GOT3 (cell line): ENCODE data around the gene CCDC74A.
"Not testable (repeated sequence)": the region's sequence is repeated elsewhere in the genome, so short reads cannot be mapped to it uniquely, and the experiment has no call there.

Experiments
- DNase-seq: peaks from one replicate; lab custom pipeline; 2025; ENCODE audit warnings: mixed read lengths; lab: John Stamatoyannopoulos, UW

CCDC74A gene

GRCh38 chr2:131529864-131530445, 2.3 kb downstream of the CCDC74A start:
- not testable (repeated sequence) for DNase-seq

- DNase-seq = not testable (repeated sequence)
These were observed 3.1 kb downstream of the CCDC74A start for GRCh38 chr2:131530626-131531344.

- not testable (repeated sequence) for DNase-seq
These were observed 4.0 kb downstream of the CCDC74A start for GRCh38 chr2:131531547-131532185.

- DNase-seq = not testable (repeated sequence)
These were observed 5.3 kb downstream of the CCDC74A start for GRCh38 chr2:131532723-131533608.

GRCh38 chr2:131533609-131534316, 6.1 kb downstream of the CCDC74A start:
- not testable (repeated sequence) for DNase-seq

GRCh38 chr2:131534317-131534672, 6.6 kb downstream of the CCDC74A start:
- DNase-seq = not testable (repeated sequence)

GRCh38 chr2:131534965-131535364, 7.3 kb downstream of the CCDC74A start:
- DNase-seq = not testable (repeated sequence)

- no peak for DNase-seq
These were observed 7.8 kb downstream of the CCDC74A start for GRCh38 chr2:131535526-131535925.

- DNase-seq = not testable (repeated sequence)
These were observed 8.5 kb downstream of the CCDC74A start for GRCh38 chr2:131535951-131536826.

- DNase-seq = not testable (repeated sequence)
These were observed 9.2 kb downstream of the CCDC74A start for GRCh38 chr2:131536841-131537240.

- DNase-seq = not testable (repeated sequence)
These were observed 11.2 kb downstream of the CCDC74A start for GRCh38 chr2:131538856-131539255.

GRCh38 chr2:131542438-131543384, 15.0 kb downstream of the CCDC74A start:
- no peak for DNase-seq

GRCh38 chr2:131543385-131543891, 15.8 kb downstream of the CCDC74A start:
- DNase-seq = no peak

- DNase-seq = not testable (repeated sequence)
These were observed 16.5 kb downstream of the CCDC74A start for GRCh38 chr2:131544006-131544812.

- not testable (repeated sequence) for DNase-seq
These were observed 17.1 kb downstream of the CCDC74A start for GRCh38 chr2:131544813-131545165.

- no peak for DNase-seq
These were observed 25.2 kb downstream of the CCDC74A start for GRCh38 chr2:131552871-131553270.

- DNase-seq = no peak
These were observed 29.3 kb downstream of the CCDC74A start for GRCh38 chr2:131556998-131557397.
